ENCODE data around the gene ARMC5. TPM values are rescaled to one million over a fixed set of nuclear protein-coding genes. Genes with fewer than 3 reads are reported as not detected.
"Not testable (repeated sequence)": the region's sequence is repeated elsewhere in the genome, so short reads cannot be mapped to it uniquely, and the experiment has no call there.

Gene ARMC5
- total and polyA plus RNA-seq, 3 donors from 2014 or later: 11.0 to 21.3 (median 19.1) TPM

DNA sequence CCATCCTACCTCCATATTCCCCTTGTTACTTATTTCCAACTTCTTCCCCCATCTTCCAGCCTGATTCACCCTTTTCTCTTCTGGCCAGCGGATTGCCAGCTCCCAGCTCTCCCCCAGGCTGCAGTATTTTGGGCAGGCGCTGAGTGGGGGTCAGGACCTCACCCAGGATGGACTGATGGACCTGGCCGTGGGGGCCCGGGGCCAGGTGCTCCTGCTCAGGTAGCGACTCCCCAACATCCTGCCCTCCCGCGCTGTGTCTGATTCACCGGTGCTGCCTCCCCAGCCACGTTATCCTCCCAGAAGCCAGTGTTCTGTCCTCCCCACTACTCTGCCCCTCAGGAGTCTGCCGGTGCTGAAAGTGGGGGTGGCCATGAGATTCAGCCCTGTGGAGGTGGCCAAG is 46.6 kb upstream of the ARMC5 start:
- Histone ChIP-seq H3K36me3 (ENCODE audit: low read depth, missing control alignments) (no peaks in the 10 kb centered on the region), H3K4me1 (no peaks in the 10 kb centered on the region), H3K4me3 (no peak overlapping the region), H3K27ac (no peak overlapping the region), H3K9me3 (no peaks in the 10 kb centered on the region), H3K27me3 (no peaks in the 10 kb centered on the region)
- WGBS, 2 donors: 82% methylated on average over 9 to 10 of the region's 10 CpGs
- intact Hi-C loops (cut with DNase I; ENCODE audit: low total_unique reads): no loop called here
- no peak for TF ChIP-seq POLR2A (IDR thresholded peaks at IDR 0.05)
- TF ChIP-seq, protein P1, sequence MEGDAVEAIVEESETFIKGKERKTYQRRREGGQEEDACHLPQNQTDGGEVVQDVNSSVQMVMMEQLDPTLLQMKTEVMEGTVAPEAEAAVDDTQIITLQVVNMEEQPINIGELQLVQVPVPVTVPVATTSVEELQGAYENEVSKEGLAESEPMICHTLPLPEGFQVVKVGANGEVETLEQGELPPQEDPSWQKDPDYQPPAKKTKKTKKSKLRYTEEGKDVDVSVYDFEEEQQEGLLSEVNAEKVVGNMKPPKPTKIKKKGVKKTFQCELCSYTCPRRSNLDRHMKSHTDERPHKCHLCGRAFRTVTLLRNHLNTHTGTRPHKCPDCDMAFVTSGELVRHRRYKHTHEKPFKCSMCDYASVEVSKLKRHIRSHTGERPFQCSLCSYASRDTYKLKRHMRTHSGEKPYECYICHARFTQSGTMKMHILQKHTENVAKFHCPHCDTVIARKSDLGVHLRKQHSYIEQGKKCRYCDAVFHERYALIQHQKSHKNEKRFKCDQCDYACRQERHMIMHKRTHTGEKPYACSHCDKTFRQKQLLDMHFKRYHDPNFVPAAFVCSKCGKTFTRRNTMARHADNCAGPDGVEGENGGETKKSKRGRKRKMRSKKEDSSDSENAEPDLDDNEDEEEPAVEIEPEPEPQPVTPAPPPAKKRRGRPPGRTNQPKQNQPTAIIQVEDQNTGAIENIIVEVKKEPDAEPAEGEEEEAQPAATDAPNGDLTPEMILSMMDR (IDR thresholded peaks at IDR 0.05): no peak
- DNase-seq: no peak

DNA sequence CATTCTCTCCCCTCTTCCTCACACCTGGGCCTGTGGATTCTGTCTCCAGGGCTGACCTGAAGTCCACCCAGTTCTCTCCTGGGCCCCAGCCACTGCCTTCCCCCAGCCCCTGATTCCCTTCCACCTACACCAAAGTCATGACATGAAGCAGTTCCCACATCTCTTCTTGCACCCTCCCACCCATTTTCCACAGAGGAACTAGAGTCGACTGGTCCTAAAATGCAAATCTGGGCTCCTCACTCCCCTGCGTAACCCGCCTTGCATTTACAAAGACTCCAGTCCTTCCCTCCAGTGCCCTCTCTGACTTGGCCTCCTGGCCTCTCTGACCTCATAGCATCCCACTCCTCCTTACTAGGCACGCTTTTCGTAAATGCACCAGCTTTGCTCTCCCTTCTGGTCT is 45.9 kb upstream of the ARMC5 start:
- DNase-seq: no peak
- Histone ChIP-seq H3K27me3 (no peaks in the 10 kb centered on the region), H3K4me3 (no peak overlapping the region), H3K9me3 (no peaks in the 10 kb centered on the region), H3K4me1 (no peaks in the 10 kb centered on the region), H3K27ac (no peak overlapping the region), H3K36me3 (ENCODE audit: low read depth, missing control alignments) (no peaks in the 10 kb centered on the region)
- WGBS, 2 donors: 89 to 94% methylated on average over 5 of the region's 5 CpGs
- TF ChIP-seq, protein P1 (IDR thresholded peaks at IDR 0.05): no peak
- TF ChIP-seq POLR2A (IDR thresholded peaks at IDR 0.05): no peak
- intact Hi-C loops (cut with DNase I; ENCODE audit: low total_unique reads): no loop called here

DNA sequence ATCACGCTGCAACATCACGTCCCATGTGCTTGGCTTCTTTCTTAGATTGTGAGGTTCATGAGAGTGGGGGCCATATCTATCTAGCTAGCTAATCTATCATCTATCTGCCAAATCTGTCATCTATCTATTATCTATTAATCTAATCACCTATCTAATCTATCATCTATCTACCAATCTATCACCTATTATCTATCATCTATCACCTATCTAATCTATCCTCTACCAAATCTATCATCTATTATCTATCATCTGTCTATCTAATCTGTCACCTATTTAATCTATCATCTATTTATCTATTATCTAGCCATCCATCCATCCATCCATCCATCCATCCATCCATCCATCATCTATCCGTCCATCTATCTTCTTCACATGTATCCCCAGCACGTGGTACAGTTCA is 45.4 kb upstream of the ARMC5 start:
- no peak for TF ChIP-seq POLR2A (IDR thresholded peaks at IDR 0.05)
- TF ChIP-seq, protein P1 (IDR thresholded peaks at IDR 0.05): no peak
- no peak overlapping the region for H3K27ac ChIP-seq
- intact Hi-C loops (cut with DNase I; ENCODE audit: low total_unique reads): no loop called here
- H3K4me3 ChIP-seq: no peak overlapping the region
- no peaks in the 10 kb centered on the region for H3K27me3 ChIP-seq
- no peaks in the 10 kb centered on the region for H3K9me3 ChIP-seq
- WGBS, 2 donors: 86% methylated on average over 4 of the region's 4 CpGs
- no peaks in the 10 kb centered on the region for H3K36me3 ChIP-seq (ENCODE audit: low read depth, missing control alignments)
- H3K4me1 ChIP-seq: no peaks in the 10 kb centered on the region
- no peak for DNase-seq

- no peak for DNase-seq
- no peaks in the 10 kb centered on the region for H3K36me3 ChIP-seq (ENCODE audit: low read depth, missing control alignments)
- no peaks in the 10 kb centered on the region for H3K9me3 ChIP-seq
- 75 to 84% methylated on average over 4 of the region's 4 CpGs for WGBS, 2 donors
- H3K27me3 ChIP-seq: no peaks in the 10 kb centered on the region
- no peak overlapping the region for H3K4me3 ChIP-seq
- TF ChIP-seq, protein P1 (IDR thresholded peaks at IDR 0.05): no peak
- no peak for TF ChIP-seq POLR2A (IDR thresholded peaks at IDR 0.05)
- intact Hi-C loops (cut with DNase I; ENCODE audit: low total_unique reads): no loop called here
- no peak overlapping the region for H3K27ac ChIP-seq
- H3K4me1 ChIP-seq: no peaks in the 10 kb centered on the region
Observed at GRCh38 chr16:31414706-31415105, 44.6 kb upstream of the ARMC5 start.

DNA sequence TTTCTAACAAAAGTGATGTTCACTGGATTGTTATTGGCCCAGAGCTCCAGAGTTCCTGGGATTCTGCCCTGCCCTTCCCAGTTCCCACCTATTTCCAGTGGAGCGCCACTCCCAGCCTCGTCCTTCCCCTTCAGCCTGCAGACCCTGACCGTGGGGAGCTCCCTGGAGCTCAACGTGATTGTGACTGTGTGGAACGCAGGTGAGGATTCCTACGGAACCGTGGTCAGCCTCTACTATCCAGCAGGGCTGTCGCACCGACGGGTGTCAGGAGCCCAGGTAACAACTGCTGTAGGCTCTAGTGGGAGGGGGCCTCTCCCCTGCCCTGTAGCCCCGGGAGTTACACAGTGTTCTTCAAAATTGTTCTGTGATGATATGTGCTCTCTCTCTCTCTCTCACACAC is 42.9 kb upstream of the ARMC5 start:
- Histone ChIP-seq H3K9me3 (no peaks in the 10 kb centered on the region), H3K27me3 (no peaks in the 10 kb centered on the region), H3K27ac (no peak overlapping the region), H3K4me1 (no peaks in the 10 kb centered on the region), H3K36me3 (ENCODE audit: low read depth, missing control alignments) (no peaks in the 10 kb centered on the region), H3K4me3 (no peak overlapping the region)
- DNase-seq: no peak
- 80 to 86% methylated on average over 11 of the region's 11 CpGs for WGBS, 2 donors
- intact Hi-C loops (cut with DNase I; ENCODE audit: low total_unique reads): no loop called here
- TF ChIP-seq, protein P1 (IDR thresholded peaks at IDR 0.05): no peak
- TF ChIP-seq POLR2A (IDR thresholded peaks at IDR 0.05): no peak

DNA sequence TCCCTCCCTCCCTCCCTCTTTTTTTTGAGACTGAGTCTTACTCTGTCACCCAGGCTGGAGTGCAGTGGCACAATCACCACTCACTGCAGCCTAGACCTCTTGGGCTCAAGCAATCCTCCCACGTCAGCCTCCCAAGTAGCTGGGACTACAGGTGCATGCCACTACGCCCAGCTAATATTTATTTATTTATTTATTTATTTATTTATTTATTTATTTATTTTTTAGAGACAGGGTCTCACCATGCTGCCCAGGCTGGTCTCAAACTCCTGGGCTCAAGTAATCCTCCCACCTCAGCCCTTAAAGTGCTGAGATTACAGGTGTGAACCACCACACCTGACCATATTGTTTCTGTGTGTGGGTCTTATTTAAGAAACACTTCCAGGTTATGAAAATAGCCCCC is 42.3 kb upstream of the ARMC5 start:
- H3K36me3 ChIP-seq (ENCODE audit: low read depth, missing control alignments); DNase-seq; H3K4me3 ChIP-seq; H3K4me1 ChIP-seq; H3K27ac ChIP-seq; intact Hi-C loops (cut with DNase I; ENCODE audit: low total_unique reads); H3K27me3 ChIP-seq; H3K9me3 ChIP-seq: not testable (repeated sequence)
- WGBS, 2 donors: 88 to 92% methylated on average over 2 of the region's 2 CpGs
